GM21825 (cell line): Measurements from ENCODE around the gene KHDC4.
A peak's percentile ranks its signal among the peaks of the same experiment; 100 is the strongest.
"Not testable (repeated sequence)": the region's sequence is repeated elsewhere in the genome, so short reads cannot be mapped to it uniquely, and the experiment has no call there.

Experiments used
- ATAC-seq: cut with Tn5 transposase; IDR thresholded peaks from one replicate; pipeline ENCODE4 v1.9.1; 2021; ENCODE audit warnings: mild to moderate bottlenecking, moderate library complexity; ENCODE audit not compliant: unreplicated experiment

KHDC4 gene

DNA sequence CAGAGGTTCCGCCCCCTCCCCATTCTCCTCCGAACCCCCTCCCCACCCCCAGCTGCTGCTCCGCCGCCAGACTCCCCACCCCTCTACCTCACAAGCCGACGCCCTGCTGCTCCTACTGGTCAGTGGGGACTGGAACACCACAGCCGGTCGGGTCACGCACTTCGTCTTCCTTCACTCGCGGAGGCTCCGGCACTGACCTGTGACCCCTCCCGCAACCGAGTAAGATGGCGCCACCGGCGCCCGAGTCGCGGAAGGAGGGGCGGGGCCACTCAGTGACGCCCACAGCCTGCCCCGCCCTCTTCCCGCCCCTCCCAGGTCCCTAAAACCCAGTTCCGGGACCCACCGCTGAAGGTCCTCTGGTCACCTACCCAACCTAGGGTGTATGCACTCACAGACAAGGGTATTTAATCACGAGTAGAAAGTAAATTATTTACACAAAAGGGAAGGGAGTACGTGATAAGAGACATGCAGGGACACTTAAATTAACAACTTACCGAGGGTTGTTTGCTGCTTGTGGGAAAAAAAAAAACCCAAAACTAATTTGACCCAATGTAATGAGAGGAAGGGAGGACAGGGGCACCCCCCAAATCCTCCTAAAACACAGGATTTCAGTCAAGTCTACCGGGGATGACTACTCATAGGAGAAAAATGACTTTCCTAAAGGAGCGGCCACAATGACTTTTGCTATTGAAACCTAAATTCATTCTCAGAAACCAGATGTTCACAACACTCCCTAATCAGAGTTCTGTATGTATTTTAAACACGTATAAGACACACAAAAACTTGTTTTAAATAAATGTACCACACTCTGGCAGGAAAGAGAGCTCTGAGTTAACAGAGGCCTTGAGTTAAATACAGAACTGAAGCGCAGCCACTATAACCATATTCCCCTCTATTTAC, 22.8 kb downstream of the KHDC4 start, which contains the start of gene RIT1:
Gene RIT1 (minus strand): TSS at position 194 of the 900 bp plus-strand sequence. CDS start 588 bp downstream, outside the sequence.
- ATAC-seq, result peak; percentile 84

DNA sequence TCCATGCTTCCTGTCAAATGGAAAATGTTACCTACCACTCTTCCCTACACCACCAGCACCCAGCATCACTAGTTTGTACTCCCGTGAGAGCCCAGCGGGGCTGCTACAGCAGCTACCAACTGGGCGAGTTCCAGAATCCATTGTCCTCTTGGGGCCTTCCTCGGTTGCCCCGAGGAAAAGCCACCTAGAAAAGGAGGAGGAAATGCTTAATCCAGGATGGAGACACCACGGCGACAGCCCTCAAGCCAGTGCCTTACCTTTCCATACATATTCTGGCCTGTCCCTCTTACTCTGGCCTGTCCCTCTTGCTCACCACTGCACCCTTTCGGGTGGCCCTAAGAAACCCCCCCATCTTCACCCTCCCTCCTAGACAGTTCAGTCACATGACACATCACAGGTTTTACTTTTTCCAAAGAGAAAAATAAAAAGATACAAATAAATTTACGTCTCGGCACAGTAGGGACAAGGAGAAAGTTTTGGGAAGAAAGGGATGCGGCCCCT, 23.5 kb downstream of the KHDC4 start:
- ATAC-seq, result no peak

DNA sequence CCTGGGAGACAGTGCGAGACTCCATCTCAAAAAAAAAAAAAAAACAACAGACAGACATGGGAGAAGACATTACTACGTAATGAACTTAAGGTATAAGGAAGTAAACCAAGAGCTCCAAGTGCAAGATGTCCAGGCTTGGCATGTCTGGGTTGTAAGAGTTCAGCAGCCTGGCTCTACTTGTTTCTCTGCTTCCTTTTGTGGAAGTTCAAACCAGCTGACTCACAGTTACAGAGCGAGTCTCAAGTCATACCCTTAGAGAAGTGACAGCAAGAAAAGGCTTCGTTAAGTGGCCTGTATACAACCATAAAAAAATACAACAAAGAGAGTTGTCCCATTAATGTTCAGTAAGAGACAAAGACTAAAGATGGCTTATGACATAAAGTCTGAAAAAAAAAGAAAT, 24.3 kb downstream of the KHDC4 start:
- ATAC-seq, result no peak

- no peak for ATAC-seq
Observed at GRCh38 chr1:155904261-155904660, 30.0 kb downstream of the KHDC4 start.

DNA sequence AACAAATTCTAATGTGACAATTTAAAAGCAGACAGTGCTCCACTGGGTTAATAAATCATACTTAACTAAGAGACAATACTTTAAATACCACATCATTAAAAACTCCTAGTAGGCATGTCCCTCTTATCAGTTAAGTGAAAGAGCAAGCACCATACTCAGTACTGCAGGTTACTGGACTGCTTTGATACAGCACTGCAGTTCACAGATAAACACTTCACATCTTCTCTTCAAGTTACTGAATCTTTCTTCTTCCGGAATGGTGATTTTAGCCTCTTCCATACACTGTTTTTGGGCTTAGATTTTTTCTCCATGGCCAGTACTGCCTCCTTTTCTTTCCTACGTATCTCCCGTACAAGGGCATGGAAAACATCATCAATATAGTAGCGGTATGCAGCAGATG, 34.1 kb downstream of the KHDC4 start:
- ATAC-seq, result no peak

- no peak for ATAC-seq
Observed at GRCh38 chr1:155899683-155900082, 34.5 kb downstream of the KHDC4 start.

GRCh38 chr1:155898888-155899287, 35.3 kb downstream of the KHDC4 start:
- ATAC-seq, result no peak

DNA sequence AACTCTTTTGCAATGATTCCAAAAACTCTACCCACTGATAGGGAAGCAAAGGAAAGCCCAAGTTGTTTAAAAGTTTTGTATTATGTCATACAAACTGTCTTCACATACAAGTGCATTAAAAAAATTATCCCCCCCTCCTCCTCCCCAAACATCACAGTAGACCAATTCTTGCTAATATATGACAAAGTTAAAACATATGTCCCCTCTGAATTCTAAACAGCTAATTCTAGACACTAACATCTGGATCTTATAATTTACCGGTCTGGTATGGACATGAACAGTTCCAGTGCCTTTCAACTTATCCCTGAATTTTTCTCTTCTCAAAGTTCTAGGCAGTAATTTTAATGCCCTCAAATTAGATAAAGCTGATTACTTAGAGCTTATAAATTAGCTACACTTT, 36.5 kb downstream of the KHDC4 start:
- ATAC-seq, result no peak

DNA sequence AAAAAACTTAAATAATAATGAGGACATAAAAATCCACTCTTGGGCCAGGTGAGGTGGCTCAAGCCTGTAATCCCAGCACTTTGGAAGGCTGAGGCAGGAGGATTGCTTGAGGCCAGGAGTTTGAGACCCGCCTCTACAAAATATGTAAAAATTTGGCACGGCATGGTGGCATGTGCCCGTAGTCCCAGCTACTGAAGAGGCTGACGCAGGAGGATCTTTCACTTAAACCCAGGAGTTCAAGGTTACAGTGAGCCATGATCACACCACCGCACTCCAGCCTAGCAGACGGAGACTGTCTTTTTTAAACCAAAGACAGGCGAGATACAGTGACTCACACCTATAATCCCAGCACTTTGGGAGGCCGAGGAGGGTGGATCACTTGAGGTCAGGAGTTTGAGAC, 37.7 kb downstream of the KHDC4 start:
- ATAC-seq, result not testable (repeated sequence)

DNA sequence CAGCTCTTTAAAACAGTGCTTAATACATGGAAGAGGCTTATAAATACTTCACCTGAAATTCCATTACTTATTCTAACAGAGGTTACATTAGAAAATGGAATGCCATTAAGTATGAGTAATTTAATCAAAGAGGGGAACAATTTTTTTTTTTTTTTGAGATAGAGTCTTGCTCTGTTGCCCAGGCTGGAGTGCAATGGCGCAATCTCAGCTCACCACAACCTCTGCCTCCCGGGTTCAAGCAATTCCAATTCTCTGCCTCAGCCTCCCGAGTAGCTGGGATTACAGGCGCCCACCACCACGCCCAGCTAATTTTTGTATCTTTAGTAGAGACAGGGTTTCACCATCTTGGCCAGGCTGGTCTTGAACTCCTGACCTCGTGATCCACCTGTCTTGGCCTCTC, 38.6 kb downstream of the KHDC4 start:
- ATAC-seq, result not testable (repeated sequence)

DNA sequence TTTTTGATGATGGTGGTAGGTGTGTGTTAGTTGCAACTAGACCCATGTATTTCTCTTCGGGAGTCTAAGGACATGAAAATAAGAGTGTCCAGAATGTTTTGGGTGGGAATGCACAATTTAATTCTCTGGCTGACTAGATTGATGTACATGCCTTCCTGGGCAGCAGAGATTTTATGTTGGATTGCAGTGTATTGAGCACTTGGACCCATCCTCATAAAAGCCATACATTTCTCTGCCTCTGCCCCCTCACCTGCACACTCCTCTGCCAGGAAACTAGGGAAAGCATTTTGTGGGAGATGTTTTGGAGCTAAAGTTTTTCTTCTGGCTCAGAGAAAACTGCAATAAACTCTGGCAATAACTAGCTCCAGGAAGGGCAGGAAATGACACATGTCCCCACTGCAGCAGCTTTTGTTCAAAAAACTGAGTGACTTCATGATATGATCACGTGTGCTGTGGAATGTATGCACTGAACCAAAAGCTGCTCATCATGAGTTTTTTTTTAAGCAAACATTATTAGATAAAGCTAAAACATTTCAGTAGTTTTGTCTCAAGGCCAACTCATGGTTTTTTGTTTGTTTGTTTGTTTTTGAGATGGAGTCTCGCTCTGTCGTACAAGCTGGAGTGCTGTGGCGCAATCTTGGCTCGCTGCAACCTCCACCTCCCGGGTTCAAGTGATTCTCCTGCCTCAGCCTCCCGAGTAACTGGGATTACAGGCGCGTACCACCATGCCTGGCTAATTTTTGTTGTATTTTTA, 40.6 kb downstream of the KHDC4 start:
- ATAC-seq, result no peak

DNA sequence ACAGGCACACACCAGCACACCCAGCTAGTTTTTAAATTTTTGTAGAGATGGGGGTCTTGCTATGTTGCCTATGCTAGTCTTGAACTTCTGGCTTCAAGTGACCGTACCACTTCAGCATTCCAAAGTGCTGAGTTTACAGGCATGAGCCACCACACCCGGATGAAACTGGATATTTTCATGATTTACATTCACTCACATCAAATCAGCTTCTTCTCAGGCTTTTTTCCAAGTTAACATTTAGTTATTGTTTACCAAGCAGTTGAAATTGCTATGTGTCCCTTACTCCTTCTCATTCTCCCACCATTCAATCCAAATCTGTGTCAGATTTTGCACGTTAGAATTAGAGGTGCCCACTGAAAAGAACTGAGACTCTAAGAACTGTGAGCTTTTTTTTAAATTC, 41.4 kb downstream of the KHDC4 start:
- no peak for ATAC-seq

GRCh38 chr1:155890251-155890650, 44.0 kb downstream of the KHDC4 start:
- ATAC-seq, result no peak

DNA sequence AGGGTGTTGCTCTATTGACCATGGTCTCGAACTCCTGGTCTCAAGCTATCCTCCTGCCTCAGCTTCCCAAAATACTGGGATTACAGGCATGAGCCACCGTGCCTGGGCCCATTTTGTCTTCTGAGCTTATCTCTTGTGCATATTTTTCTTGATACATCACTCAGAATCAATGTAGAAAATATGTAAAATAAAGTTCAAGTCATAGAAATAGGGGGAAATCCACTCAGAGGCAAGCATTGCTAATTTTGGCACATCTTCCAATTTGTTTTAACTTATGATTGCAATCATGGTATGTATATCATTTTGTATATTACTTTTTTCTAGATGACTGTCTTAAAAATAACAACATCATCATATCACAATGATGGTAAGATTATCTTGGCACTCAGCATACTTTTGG, 44.6 kb downstream of the KHDC4 start:
- no peak for ATAC-seq

- ATAC-seq, result no peak
Observed at GRCh38 chr1:155888481-155888880, 45.7 kb downstream of the KHDC4 start.

DNA sequence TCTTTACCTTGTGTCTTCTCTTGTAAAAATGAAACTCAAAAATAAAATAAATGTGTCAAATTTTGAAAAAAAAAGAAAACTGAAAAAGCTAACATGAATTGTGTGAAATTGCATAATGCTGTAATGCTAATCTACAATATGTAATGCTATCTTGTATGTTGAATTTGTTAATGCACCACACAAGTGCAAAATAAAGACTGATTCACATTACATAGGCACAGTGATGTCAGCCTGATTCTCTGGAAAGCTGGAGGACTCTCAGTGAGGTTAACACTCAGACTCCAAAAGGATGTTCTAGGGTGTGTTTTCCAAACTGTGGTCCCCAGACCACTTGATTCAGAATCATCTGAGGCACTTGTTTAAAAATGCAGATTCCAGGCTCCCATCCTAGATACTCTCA, 49.2 kb downstream of the KHDC4 start:
- ATAC-seq, result no peak

DNA sequence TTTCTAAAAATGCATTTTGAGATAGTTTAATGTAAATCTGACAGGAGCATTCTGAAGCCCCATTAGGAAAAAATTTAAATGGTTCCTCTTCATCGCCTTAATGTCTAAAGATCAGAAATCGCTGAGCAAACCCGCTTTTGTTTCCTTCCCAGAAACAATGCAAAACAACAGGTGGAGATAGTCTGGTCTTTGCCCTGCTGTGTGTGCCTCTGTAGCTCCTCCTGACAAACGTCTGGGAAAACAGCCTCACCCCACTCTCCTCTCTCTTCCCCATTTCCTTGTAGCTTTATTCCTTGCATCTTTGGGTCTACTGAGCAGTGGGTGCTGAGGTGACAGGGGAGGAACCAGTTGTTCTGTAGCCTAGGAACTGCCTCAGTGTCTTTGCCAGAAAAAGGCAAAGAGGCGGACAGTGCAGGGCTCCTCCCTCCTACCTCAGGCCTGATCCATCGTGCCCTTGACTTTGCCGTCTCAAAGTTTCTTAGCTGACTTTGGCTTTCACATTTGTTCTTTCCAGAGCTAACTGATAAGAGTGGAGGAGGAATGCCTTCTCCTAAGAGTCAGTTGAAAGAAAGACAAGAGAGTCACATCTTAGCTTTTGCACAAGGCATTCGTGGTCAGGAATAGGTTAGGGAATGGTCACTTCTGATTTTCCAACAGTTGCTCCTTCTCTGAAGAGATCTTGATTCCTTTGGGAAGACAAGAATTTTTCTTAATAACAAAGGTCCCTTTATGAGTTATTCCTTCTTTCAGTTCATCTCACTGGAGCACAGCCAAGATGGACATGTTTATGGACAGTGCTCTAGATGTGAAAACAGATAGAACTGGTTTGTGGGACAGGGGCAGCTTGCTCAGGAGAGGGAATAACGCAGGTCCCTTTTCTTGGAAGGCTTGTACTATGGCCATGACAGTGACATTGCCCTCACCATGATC, 49.9 kb downstream of the KHDC4 start:
- no peak for ATAC-seq

- no peak for ATAC-seq
Observed at GRCh38 chr1:155882766-155883165, 51.4 kb downstream of the KHDC4 start.

DNA sequence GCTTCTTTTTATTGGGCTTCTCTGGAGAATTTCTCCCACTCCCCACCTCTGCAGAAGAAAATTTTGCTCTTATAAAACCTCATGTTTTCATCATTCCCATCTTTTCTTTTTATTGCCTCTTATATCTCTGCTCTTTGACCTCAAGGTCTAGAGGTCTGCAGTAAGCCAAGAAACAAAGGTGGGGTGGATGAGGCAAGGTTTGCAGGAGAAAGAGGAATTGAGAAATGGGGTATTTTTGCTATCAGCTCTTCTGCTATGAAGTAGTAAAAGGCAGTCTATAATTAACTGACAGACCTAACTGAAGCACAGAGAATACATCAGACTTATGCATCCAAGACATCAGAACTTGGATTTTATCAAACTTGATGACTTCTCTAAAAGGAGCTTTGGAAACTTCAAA, 52.0 kb downstream of the KHDC4 start:
- ATAC-seq, result peak; percentile 58

GRCh38 chr1:155880950-155881349, 53.3 kb downstream of the KHDC4 start:
- no peak for ATAC-seq

- no peak for ATAC-seq
Observed at GRCh38 chr1:155880251-155880650, 54.0 kb downstream of the KHDC4 start.
